ENCODE results near the gene SNX6.

DNA sequence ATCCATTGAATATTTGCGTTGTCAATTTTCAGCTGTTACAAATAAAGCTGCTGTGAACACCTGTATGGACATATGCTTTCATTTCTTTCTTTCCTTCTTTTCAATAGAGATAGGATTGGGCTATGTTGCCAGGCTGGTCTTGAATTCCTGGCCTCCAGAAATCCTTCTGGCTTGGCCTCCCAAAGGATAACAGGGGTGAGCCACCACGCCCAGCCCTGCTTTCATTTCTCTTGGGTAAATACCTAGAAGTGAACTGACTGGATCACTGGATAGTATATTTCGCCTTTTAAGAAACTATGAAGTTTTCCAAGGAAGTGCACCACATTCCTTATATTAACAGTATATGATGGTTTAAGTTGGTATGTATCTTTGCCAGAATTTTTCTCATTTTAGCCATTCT lies 58.2 kb downstream of the SNX6 start:
- TF ChIP-seq NFRKB (IDR thresholded peaks at IDR 0.05), result no peak
- TF ChIP-seq SP1 (IDR thresholded peaks at IDR 0.05), result no peak
- TF ChIP-seq TARDBP (IDR thresholded peaks at IDR 0.05), result no peak
- TF ChIP-seq CTBP1 (IDR thresholded peaks at IDR 0.05; ENCODE audit: borderline replicate concordance), result no peak
- TF ChIP-seq HDGF (IDR thresholded peaks at IDR 0.05; ENCODE audit: borderline replicate concordance), result no peak
- TF ChIP-seq FOXM1 (IDR thresholded peaks at IDR 0.05; ENCODE audit: borderline replicate concordance), result no peak
- no peak for TF ChIP-seq ELF4 (IDR thresholded peaks at IDR 0.05)
